ENCODE measurements around the gene CAPN1.

Gene CAPN1

DNA sequence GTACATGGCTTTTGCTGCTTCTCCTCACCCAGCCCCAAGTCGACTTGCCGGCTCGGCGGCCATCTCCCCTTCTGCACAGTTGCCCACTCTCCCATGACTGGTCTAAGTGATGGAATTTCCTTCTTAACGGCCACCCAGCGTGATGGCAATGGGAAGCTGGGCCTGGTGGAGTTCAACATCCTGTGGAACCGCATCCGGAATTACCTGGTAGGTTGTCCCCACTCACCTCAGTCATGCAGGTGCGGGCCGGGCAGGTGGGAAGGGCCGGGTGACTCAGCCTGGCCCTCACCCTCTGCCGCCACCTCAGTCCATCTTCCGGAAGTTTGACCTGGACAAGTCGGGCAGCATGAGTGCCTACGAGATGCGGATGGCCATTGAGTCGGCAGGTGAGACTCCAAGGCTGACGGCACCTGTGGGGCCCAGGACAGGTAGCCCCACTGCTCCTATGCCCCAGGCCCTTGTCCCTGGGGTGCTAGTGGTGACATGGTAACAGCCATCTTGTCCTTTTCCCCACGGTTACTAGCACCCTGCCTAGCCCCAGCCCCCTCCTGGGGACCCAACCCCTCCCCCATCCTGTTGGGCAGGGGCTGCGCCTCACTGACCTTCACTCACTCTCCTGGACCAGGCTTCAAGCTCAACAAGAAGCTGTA lies 28.1 kb downstream of the CAPN1 start:
- TF ChIP-seq, protein P1, sequence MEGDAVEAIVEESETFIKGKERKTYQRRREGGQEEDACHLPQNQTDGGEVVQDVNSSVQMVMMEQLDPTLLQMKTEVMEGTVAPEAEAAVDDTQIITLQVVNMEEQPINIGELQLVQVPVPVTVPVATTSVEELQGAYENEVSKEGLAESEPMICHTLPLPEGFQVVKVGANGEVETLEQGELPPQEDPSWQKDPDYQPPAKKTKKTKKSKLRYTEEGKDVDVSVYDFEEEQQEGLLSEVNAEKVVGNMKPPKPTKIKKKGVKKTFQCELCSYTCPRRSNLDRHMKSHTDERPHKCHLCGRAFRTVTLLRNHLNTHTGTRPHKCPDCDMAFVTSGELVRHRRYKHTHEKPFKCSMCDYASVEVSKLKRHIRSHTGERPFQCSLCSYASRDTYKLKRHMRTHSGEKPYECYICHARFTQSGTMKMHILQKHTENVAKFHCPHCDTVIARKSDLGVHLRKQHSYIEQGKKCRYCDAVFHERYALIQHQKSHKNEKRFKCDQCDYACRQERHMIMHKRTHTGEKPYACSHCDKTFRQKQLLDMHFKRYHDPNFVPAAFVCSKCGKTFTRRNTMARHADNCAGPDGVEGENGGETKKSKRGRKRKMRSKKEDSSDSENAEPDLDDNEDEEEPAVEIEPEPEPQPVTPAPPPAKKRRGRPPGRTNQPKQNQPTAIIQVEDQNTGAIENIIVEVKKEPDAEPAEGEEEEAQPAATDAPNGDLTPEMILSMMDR (conservative IDR thresholded peaks at IDR 0.05; ENCODE audit: low read length), result no peak
- DNase-seq (ENCODE audit: low read depth), result no peak
- H3K4me3 ChIP-seq (ENCODE audit: low read length), result no peak overlapping the region

DNA sequence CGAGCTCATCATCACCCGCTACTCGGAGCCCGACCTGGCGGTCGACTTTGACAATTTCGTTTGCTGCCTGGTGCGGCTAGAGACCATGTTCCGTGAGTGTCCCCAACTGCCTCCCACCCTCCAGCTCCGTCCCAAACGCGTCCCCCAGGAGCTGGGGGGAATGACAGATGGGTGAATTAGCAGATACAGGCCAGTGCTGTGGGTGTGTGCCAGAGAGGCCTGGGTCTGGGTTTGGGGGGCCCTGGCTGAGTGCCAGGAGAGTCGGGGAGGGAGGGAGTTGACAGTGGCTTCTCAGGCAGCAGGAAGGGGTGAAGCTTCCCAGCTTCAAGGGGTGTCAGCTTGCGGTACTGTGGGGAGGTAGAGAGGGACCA lies 28.6 kb downstream of the CAPN1 start:
- no peak for DNase-seq (ENCODE audit: low read depth)
- no peak overlapping the region for H3K4me3 ChIP-seq (ENCODE audit: low read length)
- TF ChIP-seq, protein P1 (conservative IDR thresholded peaks at IDR 0.05; ENCODE audit: low read length), result no peak

DNA sequence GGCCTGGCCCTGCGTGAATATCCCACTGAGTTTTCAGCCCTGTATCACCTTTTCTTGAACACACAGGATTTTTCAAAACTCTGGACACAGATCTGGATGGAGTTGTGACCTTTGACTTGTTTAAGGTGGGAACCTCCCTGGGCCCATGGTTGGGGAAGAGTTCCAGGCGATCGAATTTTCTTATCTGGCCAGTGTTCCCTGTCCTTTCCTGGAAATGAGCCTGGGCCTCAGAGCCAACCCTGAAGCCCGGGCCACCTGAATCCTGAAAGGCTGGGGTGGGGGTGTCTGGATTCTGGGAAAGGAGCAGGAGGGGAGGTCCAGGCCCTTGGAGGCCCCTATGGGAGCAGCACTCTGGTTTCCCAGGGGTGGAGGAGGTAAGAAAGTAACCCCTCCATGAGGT lies 29.0 kb downstream of the CAPN1 start:
- no peak for DNase-seq (ENCODE audit: low read depth)
- TF ChIP-seq, protein P1 (conservative IDR thresholded peaks at IDR 0.05; ENCODE audit: low read length), result no peak
- no peak overlapping the region for H3K4me3 ChIP-seq (ENCODE audit: low read length)

DNA sequence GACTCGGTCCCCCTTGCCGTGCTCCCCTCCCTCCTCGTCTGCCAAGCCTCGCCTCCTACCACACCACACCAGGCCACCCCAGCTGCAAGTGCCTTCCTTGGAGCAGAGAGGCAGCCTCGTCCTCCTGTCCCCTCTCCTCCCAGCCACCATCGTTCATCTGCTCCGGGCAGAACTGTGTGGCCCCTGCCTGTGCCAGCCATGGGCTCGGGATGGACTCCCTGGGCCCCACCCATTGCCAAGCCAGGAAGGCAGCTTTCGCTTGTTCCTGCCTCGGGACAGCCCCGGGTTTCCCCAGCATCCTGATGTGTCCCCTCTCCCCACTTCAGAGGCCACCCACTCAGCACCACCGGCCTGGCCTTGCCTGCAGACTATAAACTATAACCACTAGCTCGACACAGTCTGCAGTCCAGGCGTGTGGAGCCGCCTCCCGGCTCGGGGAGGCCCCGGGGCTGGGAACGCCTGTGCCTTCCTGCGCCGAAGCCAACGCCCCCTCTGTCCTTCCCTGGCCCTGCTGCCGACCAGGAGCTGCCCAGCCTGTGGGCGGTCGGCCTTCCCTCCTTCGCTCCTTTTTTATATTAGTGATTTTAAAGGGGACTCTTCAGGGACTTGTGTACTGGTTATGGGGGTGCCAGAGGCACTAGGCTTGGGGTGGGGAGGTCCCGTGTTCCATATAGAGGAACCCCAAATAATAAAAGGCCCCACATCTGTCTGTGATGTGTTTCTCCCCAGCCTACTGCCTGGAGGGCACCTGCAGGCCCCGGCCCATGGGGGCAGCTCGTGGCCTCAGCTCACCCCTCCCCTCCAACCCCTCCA lies 29.8 kb downstream of the CAPN1 start:
- H3K4me3 ChIP-seq (ENCODE audit: low read length), result no peak overlapping the region
- DNase-seq (ENCODE audit: low read depth), result no peak
- TF ChIP-seq, protein P1 (conservative IDR thresholded peaks at IDR 0.05; ENCODE audit: low read length), result no peak

DNA sequence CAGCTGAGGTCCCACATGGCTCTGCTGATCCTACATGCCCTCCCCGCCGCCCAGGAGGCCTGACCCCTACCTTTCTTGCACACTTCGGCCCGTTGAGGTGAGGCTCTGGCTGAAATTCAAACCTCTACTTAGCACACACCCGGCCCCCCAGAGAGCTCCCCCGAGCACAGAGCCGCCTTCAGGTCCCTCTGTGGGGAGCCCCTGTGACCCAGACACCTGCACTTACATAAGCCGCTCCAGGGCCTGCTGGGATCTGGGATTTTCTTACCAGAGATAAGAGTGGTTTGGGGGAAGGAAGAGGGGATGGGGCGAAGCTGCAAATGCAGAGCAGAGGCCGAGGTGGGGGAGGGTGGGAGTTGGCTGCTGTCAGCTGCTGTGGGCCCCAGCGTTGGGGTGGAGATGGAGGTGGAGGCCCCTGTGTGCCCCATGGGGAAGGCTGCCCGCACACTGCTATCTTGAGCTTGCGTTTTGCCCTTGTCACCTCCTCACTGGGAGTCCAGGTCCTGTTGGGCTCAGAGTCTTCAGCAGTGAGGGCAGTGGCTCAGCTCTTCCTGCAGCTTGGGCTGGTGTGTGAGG lies 30.6 kb downstream of the CAPN1 start:
- TF ChIP-seq, protein P1 (conservative IDR thresholded peaks at IDR 0.05; ENCODE audit: low read length), result no peak
- no peak overlapping the region for H3K4me3 ChIP-seq (ENCODE audit: low read length)
- no peak for DNase-seq (ENCODE audit: low read depth)

DNA sequence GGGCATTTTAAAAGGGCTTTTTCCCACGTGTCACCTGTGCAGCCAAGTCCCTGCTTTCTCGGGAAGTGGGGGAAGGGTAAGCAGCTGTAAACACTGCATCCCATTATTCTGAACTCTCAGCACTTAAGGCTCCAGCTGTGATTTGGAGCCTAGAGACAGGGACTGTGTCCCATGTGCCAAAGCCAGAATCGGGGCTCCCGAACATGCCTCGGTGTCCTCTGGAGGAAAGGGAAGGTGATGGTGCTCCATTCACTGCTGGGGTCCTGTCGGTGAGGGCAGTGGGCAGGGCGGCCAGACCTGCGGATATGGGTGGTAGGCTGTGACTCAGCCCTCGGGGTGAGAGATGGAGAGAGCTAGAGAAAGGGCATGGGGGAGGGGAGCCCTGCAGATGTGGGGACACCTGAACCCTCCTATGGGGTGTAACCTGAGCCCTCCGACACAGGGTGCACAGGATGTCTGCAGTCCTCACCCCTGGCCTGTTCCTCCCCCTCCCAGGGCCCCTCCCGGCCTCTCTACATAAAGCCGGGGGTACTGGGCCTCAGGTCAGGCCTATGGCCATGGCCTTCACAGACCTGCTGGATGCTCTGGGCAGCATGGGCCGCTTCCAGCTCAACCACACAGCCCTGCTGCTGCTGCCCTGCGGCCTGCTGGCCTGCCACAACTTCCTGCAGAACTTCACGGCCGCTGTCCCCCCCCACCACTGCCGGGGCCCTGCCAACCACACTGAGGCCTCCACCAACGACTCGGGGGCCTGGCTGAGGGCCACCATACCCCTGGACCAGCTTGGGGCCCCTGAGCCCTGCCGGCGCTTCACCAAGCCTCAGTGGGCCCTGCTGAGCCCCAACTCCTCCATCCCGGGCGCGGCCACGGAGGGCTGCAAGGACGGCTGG lies 31.8 kb downstream of the CAPN1 start:
- TF ChIP-seq, protein P1 (conservative IDR thresholded peaks at IDR 0.05; ENCODE audit: low read length), result no peak
- H3K4me3 ChIP-seq (ENCODE audit: low read length), result no peak overlapping the region
- no peak for DNase-seq (ENCODE audit: low read depth)
